Uterus (tissue), 2 donors: ENCODE results near the gene PSMD14.

Experiments
- POLR2A ChIP-seq, 2 donors: fragments of 450-650 bp; IDR thresholded peaks; one replicate each; pipeline ENCODE4 v1.6.1; 2016; ENCODE audit warnings: antibody characterized with exemption in 2 of 2, mild to moderate bottlenecking in 1 of 2, moderate library complexity in 1 of 2
- TF ChIP-seq, protein P1 (sequence below), 4 experiments: fragments of 200-600 bp in 2 of 4; fragments of 450-650 bp in 2 of 4; sonication (generic) in 2 of 4; IDR thresholded peaks; one replicate each; pipeline ENCODE4 v1.5.1; 2016 to 2019; ENCODE audit warnings: antibody characterized with exemption in 4 of 4, mild to moderate bottlenecking in 2 of 4, moderate library complexity in 1 of 4

DNA sequence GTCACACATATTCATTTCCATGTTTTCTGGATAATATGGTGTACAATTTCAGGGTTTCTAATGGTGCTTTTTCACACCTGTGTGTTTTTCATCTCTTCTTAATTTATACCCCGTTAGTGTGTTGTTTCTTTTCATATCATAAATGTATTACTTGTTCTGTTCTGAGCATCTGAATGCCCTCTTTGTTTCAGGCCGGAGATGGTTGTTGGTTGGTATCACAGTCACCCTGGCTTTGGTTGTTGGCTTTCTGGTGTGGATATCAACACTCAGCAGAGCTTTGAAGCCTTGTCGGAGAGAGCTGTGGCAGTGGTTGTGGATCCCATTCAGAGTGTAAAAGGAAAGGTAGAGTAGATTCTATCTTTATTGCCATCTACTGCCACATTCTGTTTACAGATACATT is 62.8 kb downstream of the PSMD14 start:
- TF ChIP-seq, protein P1, sequence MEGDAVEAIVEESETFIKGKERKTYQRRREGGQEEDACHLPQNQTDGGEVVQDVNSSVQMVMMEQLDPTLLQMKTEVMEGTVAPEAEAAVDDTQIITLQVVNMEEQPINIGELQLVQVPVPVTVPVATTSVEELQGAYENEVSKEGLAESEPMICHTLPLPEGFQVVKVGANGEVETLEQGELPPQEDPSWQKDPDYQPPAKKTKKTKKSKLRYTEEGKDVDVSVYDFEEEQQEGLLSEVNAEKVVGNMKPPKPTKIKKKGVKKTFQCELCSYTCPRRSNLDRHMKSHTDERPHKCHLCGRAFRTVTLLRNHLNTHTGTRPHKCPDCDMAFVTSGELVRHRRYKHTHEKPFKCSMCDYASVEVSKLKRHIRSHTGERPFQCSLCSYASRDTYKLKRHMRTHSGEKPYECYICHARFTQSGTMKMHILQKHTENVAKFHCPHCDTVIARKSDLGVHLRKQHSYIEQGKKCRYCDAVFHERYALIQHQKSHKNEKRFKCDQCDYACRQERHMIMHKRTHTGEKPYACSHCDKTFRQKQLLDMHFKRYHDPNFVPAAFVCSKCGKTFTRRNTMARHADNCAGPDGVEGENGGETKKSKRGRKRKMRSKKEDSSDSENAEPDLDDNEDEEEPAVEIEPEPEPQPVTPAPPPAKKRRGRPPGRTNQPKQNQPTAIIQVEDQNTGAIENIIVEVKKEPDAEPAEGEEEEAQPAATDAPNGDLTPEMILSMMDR (IDR thresholded peaks at IDR 0.05): no peak
- no peak for TF ChIP-seq POLR2A (IDR thresholded peaks at IDR 0.05)
